ENCODE data around the gene CDRT4. TPM values are rescaled to one million over a fixed set of nuclear protein-coding genes. Genes with fewer than 3 reads are reported as not detected.

The CDRT4 gene
- total and polyA plus RNA-seq, 10 of the 15 experiments (the other 5 are each of a cell fraction or from before 2014, with no cell fraction given): 0.11 to 1.3 (median 0.51) TPM; not detected in 3

DNA sequence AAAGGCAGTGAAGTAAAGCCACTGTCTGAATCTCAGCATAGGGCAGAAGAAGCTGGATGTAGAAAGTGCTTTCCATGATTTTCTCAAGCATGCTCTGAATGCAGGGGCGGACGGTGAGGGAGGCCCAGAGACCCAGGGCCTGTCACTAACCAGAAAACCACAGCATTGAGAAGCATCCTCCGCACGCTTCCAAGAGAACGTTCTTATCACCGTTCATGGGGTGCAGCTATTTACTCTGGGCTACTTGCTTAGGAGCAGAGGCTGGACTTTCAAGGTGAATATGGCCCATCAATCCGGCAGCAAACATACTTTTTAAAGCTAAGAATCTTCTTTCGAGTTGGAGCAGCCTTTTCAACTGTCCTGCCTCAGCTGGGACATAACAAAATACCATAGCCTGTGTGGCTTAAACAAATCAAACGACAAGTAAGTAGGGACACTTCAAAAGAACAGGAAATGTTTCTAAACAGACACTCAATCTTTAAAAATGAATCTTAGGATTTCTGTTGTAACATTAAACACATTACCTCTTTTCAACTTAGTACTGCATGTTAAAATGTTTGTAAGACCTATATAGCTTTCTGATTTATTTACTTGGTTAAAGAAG is 46.5 kb upstream of the CDRT4 start (continued):
- TF ChIP-seq, protein P1, sequence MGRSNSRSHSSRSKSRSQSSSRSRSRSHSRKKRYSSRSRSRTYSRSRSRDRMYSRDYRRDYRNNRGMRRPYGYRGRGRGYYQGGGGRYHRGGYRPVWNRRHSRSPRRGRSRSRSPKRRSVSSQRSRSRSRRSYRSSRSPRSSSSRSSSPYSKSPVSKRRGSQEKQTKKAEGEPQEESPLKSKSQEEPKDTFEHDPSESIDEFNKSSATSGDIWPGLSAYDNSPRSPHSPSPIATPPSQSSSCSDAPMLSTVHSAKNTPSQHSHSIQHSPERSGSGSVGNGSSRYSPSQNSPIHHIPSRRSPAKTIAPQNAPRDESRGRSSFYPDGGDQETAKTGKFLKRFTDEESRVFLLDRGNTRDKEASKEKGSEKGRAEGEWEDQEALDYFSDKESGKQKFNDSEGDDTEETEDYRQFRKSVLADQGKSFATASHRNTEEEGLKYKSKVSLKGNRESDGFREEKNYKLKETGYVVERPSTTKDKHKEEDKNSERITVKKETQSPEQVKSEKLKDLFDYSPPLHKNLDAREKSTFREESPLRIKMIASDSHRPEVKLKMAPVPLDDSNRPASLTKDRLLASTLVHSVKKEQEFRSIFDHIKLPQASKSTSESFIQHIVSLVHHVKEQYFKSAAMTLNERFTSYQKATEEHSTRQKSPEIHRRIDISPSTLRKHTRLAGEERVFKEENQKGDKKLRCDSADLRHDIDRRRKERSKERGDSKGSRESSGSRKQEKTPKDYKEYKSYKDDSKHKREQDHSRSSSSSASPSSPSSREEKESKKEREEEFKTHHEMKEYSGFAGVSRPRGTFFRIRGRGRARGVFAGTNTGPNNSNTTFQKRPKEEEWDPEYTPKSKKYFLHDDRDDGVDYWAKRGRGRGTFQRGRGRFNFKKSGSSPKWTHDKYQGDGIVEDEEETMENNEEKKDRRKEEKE (IDR thresholded peaks at IDR 0.05): no peak
- TF ChIP-seq, protein P2, sequence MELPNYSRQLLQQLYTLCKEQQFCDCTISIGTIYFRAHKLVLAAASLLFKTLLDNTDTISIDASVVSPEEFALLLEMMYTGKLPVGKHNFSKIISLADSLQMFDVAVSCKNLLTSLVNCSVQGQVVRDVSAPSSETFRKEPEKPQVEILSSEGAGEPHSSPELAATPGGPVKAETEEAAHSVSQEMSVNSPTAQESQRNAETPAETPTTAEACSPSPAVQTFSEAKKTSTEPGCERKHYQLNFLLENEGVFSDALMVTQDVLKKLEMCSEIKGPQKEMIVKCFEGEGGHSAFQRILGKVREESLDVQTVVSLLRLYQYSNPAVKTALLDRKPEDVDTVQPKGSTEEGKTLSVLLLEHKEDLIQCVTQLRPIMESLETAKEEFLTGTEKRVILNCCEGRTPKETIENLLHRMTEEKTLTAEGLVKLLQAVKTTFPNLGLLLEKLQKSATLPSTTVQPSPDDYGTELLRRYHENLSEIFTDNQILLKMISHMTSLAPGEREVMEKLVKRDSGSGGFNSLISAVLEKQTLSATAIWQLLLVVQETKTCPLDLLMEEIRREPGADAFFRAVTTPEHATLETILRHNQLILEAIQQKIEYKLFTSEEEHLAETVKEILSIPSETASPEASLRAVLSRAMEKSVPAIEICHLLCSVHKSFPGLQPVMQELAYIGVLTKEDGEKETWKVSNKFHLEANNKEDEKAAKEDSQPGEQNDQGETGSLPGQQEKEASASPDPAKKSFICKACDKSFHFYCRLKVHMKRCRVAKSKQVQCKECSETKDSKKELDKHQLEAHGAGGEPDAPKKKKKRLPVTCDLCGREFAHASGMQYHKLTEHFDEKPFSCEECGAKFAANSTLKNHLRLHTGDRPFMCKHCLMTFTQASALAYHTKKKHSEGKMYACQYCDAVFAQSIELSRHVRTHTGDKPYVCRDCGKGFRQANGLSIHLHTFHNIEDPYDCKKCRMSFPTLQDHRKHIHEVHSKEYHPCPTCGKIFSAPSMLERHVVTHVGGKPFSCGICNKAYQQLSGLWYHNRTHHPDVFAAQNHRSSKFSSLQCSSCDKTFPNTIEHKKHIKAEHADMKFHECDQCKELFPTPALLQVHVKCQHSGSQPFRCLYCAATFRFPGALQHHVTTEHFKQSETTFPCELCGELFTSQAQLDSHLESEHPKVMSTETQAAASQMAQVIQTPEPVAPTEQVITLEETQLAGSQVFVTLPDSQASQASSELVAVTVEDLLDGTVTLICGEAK (IDR thresholded peaks at IDR 0.05; ENCODE audit: borderline replicate concordance): no peak
- TF ChIP-seq, protein P3, sequence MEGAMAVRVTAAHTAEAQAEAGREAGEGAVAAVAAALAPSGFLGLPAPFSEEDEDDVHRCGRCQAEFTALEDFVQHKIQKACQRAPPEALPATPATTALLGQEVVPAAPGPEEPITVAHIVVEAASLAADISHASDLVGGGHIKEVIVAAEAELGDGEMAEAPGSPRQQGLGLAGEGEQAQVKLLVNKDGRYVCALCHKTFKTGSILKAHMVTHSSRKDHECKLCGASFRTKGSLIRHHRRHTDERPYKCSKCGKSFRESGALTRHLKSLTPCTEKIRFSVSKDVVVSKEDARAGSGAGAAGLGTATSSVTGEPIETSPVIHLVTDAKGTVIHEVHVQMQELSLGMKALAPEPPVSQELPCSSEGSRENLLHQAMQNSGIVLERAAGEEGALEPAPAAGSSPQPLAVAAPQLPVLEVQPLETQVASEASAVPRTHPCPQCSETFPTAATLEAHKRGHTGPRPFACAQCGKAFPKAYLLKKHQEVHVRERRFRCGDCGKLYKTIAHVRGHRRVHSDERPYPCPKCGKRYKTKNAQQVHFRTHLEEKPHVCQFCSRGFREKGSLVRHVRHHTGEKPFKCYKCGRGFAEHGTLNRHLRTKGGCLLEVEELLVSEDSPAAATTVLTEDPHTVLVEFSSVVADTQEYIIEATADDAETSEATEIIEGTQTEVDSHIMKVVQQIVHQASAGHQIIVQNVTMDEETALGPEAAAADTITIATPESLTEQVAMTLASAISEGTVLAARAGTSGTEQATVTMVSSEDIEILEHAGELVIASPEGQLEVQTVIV (IDR thresholded peaks at IDR 0.05; ENCODE audit: borderline replicate concordance, partially characterized antibody): no peak
- TF ChIP-seq NRF1 (conservative IDR thresholded peaks at IDR 0.05; ENCODE audit: low read depth, low read length): no peak
- no peak for TF ChIP-seq MTA3 (IDR thresholded peaks at IDR 0.05; ENCODE audit: borderline replicate concordance, low read length)
- TF ChIP-seq LARP7 (IDR thresholded peaks at IDR 0.05): no peak
- TF ChIP-seq CHD4 (IDR thresholded peaks at IDR 0.05): no peak
- no peak for TF ChIP-seq BCL11A (IDR thresholded peaks at IDR 0.05; ENCODE audit: low read depth, low read length)
